Adipocyte (in vitro differentiated cells): ENCODE results near the gene FGF16.

Source experiments
- DNase-seq: peaks from one replicate; pipeline ENCODE4 v3.0.0-alpha.2; 2015; ENCODE audit warnings: low read depth
- H3K27me3 ChIP-seq: replicated peaks from 2 replicates; pipeline ENCODE4 v1.7.0; 2013; ENCODE audit warnings: mild to moderate bottlenecking, low read length, moderate library complexity; ENCODE audit not compliant: control insufficient read depth, insufficient read depth
- H3K36me3 ChIP-seq: 2 replicates; pipeline ENCODE4 v1.7.0; 2013; ENCODE audit warnings: low read length, mild to moderate bottlenecking, moderate library complexity; ENCODE audit not compliant: control insufficient read depth, insufficient read depth, severe bottlenecking
- H3K4me1 ChIP-seq: 2 replicates; pipeline ENCODE4 v1.7.0; 2013; ENCODE audit warnings: mild to moderate bottlenecking, low read length, moderate library complexity; ENCODE audit not compliant: control insufficient read depth, insufficient read depth
- H3K4me3 ChIP-seq: 2 replicates; pipeline ENCODE4 v1.7.0; 2013; ENCODE audit warnings: mild to moderate bottlenecking, low read length, moderate library complexity
- H3K9ac ChIP-seq: 2 replicates; pipeline ENCODE4 v1.7.0; 2013; ENCODE audit warnings: mild to moderate bottlenecking, low read length, moderate library complexity
- H3K9me3 ChIP-seq: 2 replicates; pipeline ENCODE4 v1.7.0; 2013; ENCODE audit warnings: mild to moderate bottlenecking, low read length, moderate library complexity; ENCODE audit not compliant: control insufficient read depth

Gene FGF16

GRCh38 chrX:77431227-77431626 lies 16.0 kb upstream of the FGF16 start:
- DNase-seq = peak; percentile 46
- no peak overlapping the region for H3K9ac ChIP-seq
- no peaks in the 10 kb centered on the region for H3K9me3 ChIP-seq
- no peaks in the 10 kb centered on the region for H3K36me3 ChIP-seq
- H3K4me1 ChIP-seq = peaks cover 17% of the 10 kb centered on the region
- H3K4me3 ChIP-seq = no peak overlapping the region
- H3K27me3 ChIP-seq = peaks cover 3% of the 10 kb centered on the region

- Histone ChIP-seq H3K9me3 (no peaks in the 10 kb centered on the region), H3K36me3 (no peaks in the 10 kb centered on the region), H3K9ac (no peak overlapping the region), H3K4me3 (no peak overlapping the region), H3K4me1 (peaks cover 12% of the 10 kb centered on the region), H3K27me3 (peaks cover 3% of the 10 kb centered on the region)
- DNase-seq = no peak
Measured at GRCh38 chrX:77433001-77433400, 14.2 kb upstream of the FGF16 start.

- peaks cover 3% of the 10 kb centered on the region for H3K27me3 ChIP-seq
- no peaks in the 10 kb centered on the region for H3K9me3 ChIP-seq
- H3K4me3 ChIP-seq = no peak overlapping the region
- H3K4me1 ChIP-seq = peaks cover 12% of the 10 kb centered on the region
- no peak overlapping the region for H3K9ac ChIP-seq
- no peaks in the 10 kb centered on the region for H3K36me3 ChIP-seq
- no peak for DNase-seq
Measured at GRCh38 chrX:77434962-77435361, 12.2 kb upstream of the FGF16 start.

GRCh38 chrX:77436271-77436670 lies 10.9 kb upstream of the FGF16 start:
- no peaks in the 10 kb centered on the region for H3K36me3 ChIP-seq
- peaks cover 3% of the 10 kb centered on the region for H3K27me3 ChIP-seq
- no peak overlapping the region for H3K9ac ChIP-seq
- DNase-seq = no peak
- no peak overlapping the region for H3K4me3 ChIP-seq
- peaks cover 7% of the 10 kb centered on the region for H3K4me1 ChIP-seq
- no peaks in the 10 kb centered on the region for H3K9me3 ChIP-seq

- H3K9ac ChIP-seq = no peak overlapping the region
- H3K4me3 ChIP-seq = no peak overlapping the region
- no peaks in the 10 kb centered on the region for H3K9me3 ChIP-seq
- no peaks in the 10 kb centered on the region for H3K36me3 ChIP-seq
- peaks cover 7% of the 10 kb centered on the region for H3K4me1 ChIP-seq
- no peak for DNase-seq
- H3K27me3 ChIP-seq = peaks cover 3% of the 10 kb centered on the region
Measured at GRCh38 chrX:77436682-77437081, 10.5 kb upstream of the FGF16 start.

GRCh38 chrX:77440330-77440729 lies 6.9 kb upstream of the FGF16 start:
- Histone ChIP-seq H3K4me3 (no peak overlapping the region), H3K9me3 (no peaks in the 10 kb centered on the region), H3K27me3 (peaks cover 13% of the 10 kb centered on the region), H3K4me1 (peaks cover 11% of the 10 kb centered on the region), H3K9ac (no peak overlapping the region), H3K36me3 (no peaks in the 10 kb centered on the region)
- no peak for DNase-seq

- no peak for DNase-seq
- no peak overlapping the region for H3K4me3 ChIP-seq
- H3K9ac ChIP-seq = no peak overlapping the region
- H3K9me3 ChIP-seq = no peaks in the 10 kb centered on the region
- H3K4me1 ChIP-seq = peaks cover 8% of the 10 kb centered on the region
- H3K27me3 ChIP-seq = peaks cover 13% of the 10 kb centered on the region
- no peaks in the 10 kb centered on the region for H3K36me3 ChIP-seq
Measured at GRCh38 chrX:77441033-77441432, 6.2 kb upstream of the FGF16 start.

- Histone ChIP-seq H3K9me3 (no peaks in the 10 kb centered on the region), H3K36me3 (no peaks in the 10 kb centered on the region), H3K4me1 (peaks cover 4% of the 10 kb centered on the region), H3K4me3 (no peak overlapping the region), H3K9ac (no peak overlapping the region), H3K27me3 (peaks cover 13% of the 10 kb centered on the region)
- no peak for DNase-seq
Measured at GRCh38 chrX:77441479-77441878, 5.7 kb upstream of the FGF16 start.

GRCh38 chrX:77442728-77443127 lies 4.5 kb upstream of the FGF16 start:
- H3K4me3 ChIP-seq = no peak overlapping the region
- no peaks in the 10 kb centered on the region for H3K9me3 ChIP-seq
- no peaks in the 10 kb centered on the region for H3K36me3 ChIP-seq
- DNase-seq = peak; percentile 29
- H3K9ac ChIP-seq = no peak overlapping the region
- H3K27me3 ChIP-seq = peaks cover 13% of the 10 kb centered on the region
- peaks cover 3% of the 10 kb centered on the region for H3K4me1 ChIP-seq

GRCh38 chrX:77444075-77444474 lies 3.1 kb upstream of the FGF16 start:
- no peaks in the 10 kb centered on the region for H3K36me3 ChIP-seq
- H3K9me3 ChIP-seq = no peaks in the 10 kb centered on the region
- peaks cover 13% of the 10 kb centered on the region for H3K27me3 ChIP-seq
- no peak overlapping the region for H3K4me3 ChIP-seq
- DNase-seq = no peak
- H3K9ac ChIP-seq = no peak overlapping the region
- peaks cover 3% of the 10 kb centered on the region for H3K4me1 ChIP-seq

GRCh38 chrX:77444545-77444944 lies 2.6 kb upstream of the FGF16 start:
- peaks cover 3% of the 10 kb centered on the region for H3K4me1 ChIP-seq
- H3K27me3 ChIP-seq = peaks cover 13% of the 10 kb centered on the region
- H3K36me3 ChIP-seq = no peaks in the 10 kb centered on the region
- DNase-seq = no peak
- H3K9me3 ChIP-seq = no peaks in the 10 kb centered on the region
- H3K9ac ChIP-seq = no peak overlapping the region
- H3K4me3 ChIP-seq = no peak overlapping the region

GRCh38 chrX:77446029-77446585 lies 1.1 kb upstream of the FGF16 start:
- H3K9me3 ChIP-seq = no peaks in the 10 kb centered on the region
- DNase-seq = peak; percentile 12
- H3K36me3 ChIP-seq = no peaks in the 10 kb centered on the region
- peaks cover 3% of the 10 kb centered on the region for H3K4me1 ChIP-seq
- H3K4me3 ChIP-seq = peak overlapping the region; percentile 76
- peaks cover 13% of the 10 kb centered on the region for H3K27me3 ChIP-seq
- no peak overlapping the region for H3K9ac ChIP-seq
